ENCODE data around the gene PLCD3. TPM values are rescaled to one million over a fixed set of nuclear protein-coding genes. Genes with fewer than 3 reads are reported as not detected.

PLCD3 gene
- total and polyA plus RNA-seq, 2 of the 13 experiments (the other 11 are each of a cell fraction or from before 2014, with no cell fraction given): 11.3 to 39.1 TPM

DNA sequence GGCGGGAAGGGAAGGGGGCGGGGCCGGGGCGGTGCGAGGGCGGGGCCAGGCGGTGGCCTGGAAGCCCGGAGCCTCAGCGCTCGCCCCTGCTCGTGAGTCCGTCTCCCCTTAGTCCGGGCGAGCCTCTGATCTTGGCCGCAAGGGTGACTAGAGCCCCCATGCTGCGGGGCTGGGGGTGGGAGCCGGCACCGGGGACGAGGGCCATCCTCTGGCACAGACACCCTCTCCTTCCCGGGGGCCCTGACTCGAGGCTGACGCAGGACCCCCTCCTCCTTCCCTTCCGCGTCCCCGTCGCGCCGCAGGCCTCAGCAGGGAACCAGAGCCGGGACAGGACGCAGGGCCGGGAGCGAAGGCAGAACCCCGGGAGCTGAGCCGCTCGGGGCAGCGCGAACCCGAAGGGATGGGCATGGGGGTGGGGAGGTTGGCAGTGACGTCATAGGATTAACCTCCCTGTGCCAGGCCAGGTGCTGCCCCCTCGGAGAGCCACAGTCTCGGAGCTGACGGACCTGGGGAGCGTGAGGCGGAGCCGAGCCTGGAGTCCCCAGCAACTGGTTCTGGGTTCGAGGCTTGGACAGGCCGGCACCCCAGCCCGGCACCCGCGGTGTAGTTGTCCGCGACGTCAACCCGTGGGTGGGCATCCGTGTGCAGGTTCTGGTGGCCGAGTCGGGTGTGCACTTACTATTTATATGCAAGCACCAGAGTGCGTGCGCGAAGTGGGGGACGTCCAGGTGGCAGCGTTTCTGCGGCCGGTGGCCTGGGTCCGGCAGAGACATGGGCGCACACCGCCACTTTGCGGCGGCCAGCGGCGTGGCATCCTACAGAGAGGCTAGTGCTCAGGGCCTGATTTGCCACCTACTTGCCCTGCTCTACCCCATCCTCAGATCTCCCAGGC lies 503 bp upstream of the PLCD3 start (continued):
- TF ChIP-seq YEATS4 (CRISPR knock-in tag; IDR thresholded peaks at IDR 0.05; ENCODE audit: borderline replicate concordance): peak; percentile 47; the same call in 1 of the 2 replicates
- TF ChIP-seq MYNN (CRISPR knock-in tag; IDR thresholded peaks at IDR 0.05; ENCODE audit: low read depth): no peak
- TF ChIP-seq ZMYM2 (CRISPR knock-in tag; IDR thresholded peaks at IDR 0.05): peak; percentile 80
- no peak for TF ChIP-seq NFRKB (IDR thresholded peaks at IDR 0.05)
- TF ChIP-seq MXD3 (CRISPR knock-in tag; IDR thresholded peaks at IDR 0.05): peak; percentile 81; the same call in 1 of the 2 replicates
- peak; percentile 55 to 82 for TF ChIP-seq POLR2A (IDR thresholded peaks at IDR 0.05; ENCODE audit: insufficient read depth in 1 of 2, low read depth in 2 of 2, low read length in 2 of 2)
- TF ChIP-seq ZNF234 (CRISPR knock-in tag; conservative IDR thresholded peaks at IDR 0.05): peak; percentile 95; the same call in 1 of the 2 replicates
- peak; percentile 82 for TF ChIP-seq ZNF607 (CRISPR knock-in tag; IDR thresholded peaks at IDR 0.05; ENCODE audit: borderline replicate concordance)
- TF ChIP-seq NFYC (CRISPR knock-in tag; IDR thresholded peaks at IDR 0.05): no peak
- TF ChIP-seq ZNF558 (CRISPR knock-in tag; IDR thresholded peaks at IDR 0.05; ENCODE audit: borderline replicate concordance): no peak
- no peak for TF ChIP-seq SOX6 (IDR thresholded peaks at IDR 0.05)
- TF ChIP-seq SOX6 (CRISPR knock-in tag; IDR thresholded peaks at IDR 0.05): 0 out of 2 replicates have a peak, but pooled peaks have one; percentile 16
- TF ChIP-seq, protein P1, sequence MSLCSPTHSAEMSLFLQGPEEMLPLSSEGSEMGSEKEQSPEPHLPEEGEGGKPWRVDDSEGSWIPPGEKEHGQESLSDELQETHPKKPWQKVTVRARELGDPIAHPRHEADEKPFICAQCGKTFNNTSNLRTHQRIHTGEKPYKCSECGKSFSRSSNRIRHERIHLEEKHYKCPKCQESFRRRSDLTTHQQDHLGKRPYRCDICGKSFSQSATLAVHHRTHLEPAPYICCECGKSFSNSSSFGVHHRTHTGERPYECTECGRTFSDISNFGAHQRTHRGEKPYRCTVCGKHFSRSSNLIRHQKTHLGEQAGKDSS (CRISPR knock-in tag; IDR thresholded peaks at IDR 0.05; ENCODE audit: borderline replicate concordance, low read depth): 0 out of 2 replicates have a peak, but pooled peaks have one; percentile 42
- peak; percentile 86; the same call in 1 of the 2 replicates for TF ChIP-seq ZNF674 (CRISPR knock-in tag; IDR thresholded peaks at IDR 0.05; ENCODE audit: low read depth)
- TF ChIP-seq ZNF12 (CRISPR knock-in tag; IDR thresholded peaks at IDR 0.05): no peak
- no peak for TF ChIP-seq PAXIP1 (CRISPR knock-in tag; conservative IDR thresholded peaks at IDR 0.05)
- TF ChIP-seq, protein P2, sequence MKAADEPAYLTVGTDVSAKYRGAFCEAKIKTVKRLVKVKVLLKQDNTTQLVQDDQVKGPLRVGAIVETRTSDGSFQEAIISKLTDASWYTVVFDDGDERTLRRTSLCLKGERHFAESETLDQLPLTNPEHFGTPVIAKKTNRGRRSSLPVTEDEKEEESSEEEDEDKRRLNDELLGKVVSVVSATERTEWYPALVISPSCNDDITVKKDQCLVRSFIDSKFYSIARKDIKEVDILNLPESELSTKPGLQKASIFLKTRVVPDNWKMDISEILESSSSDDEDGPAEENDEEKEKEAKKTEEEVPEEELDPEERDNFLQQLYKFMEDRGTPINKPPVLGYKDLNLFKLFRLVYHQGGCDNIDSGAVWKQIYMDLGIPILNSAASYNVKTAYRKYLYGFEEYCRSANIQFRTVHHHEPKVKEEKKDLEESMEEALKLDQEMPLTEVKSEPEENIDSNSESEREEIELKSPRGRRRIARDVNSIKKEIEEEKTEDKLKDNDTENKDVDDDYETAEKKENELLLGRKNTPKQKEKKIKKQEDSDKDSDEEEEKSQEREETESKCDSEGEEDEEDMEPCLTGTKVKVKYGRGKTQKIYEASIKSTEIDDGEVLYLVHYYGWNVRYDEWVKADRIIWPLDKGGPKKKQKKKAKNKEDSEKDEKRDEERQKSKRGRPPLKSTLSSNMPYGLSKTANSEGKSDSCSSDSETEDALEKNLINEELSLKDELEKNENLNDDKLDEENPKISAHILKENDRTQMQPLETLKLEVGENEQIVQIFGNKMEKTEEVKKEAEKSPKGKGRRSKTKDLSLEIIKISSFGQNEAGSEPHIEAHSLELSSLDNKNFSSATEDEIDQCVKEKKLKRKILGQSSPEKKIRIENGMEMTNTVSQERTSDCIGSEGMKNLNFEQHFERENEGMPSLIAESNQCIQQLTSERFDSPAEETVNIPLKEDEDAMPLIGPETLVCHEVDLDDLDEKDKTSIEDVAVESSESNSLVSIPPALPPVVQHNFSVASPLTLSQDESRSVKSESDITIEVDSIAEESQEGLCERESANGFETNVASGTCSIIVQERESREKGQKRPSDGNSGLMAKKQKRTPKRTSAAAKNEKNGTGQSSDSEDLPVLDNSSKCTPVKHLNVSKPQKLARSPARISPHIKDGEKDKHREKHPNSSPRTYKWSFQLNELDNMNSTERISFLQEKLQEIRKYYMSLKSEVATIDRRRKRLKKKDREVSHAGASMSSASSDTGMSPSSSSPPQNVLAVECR (CRISPR knock-in tag; IDR thresholded peaks at IDR 0.05; ENCODE audit: borderline replicate concordance): peak; percentile 78
- peak; percentile 99 for TF ChIP-seq ATF7 (IDR thresholded peaks at IDR 0.05)
- TF ChIP-seq ATF7 (CRISPR knock-in tag; IDR thresholded peaks at IDR 0.05): peak; percentile 97
